Suprapubic skin (tissue), 4 donors: ENCODE data around the gene USP43. TPM values are rescaled to one million over a fixed set of nuclear protein-coding genes. Genes with fewer than 3 reads are reported as not detected.

Source experiments
- DNase-seq, 2 donors: peaks; one replicate each; pipeline ENCODE4 v3.0.0-alpha.2; 2019; ENCODE audit warnings: low spot score in 2 of 2
- H3K27ac ChIP-seq: fragments of 200-600 bp; sonication (generic); one replicate; pipeline ENCODE4 v1.5.1; 2019
- H3K27me3 ChIP-seq: fragments of 200-600 bp; sonication (generic); one replicate; pipeline ENCODE4 v1.5.1; 2019
- H3K36me3 ChIP-seq: fragments of 200-600 bp; sonication (generic); one replicate; pipeline ENCODE4 v1.5.1; 2019
- H3K4me1 ChIP-seq: fragments of 200-600 bp; sonication (generic); one replicate; pipeline ENCODE4 v1.5.1; 2019
- H3K4me3 ChIP-seq: fragments of 200-600 bp; sonication (generic); one replicate; pipeline ENCODE4 v1.5.1; 2019; ENCODE audit warnings: mild to moderate bottlenecking
- H3K9me3 ChIP-seq: fragments of 200-600 bp; sonication (generic); one replicate; pipeline ENCODE4 v1.5.1; 2019
- EP300 ChIP-seq: sonication (generic); formaldehyde crosslinking; IDR thresholded peaks from one replicate; pipeline ENCODE4 v1.6.1; 2017; ENCODE audit warnings: antibody characterized with exemption
- POLR2A ChIP-seq, 2 donors: fragments of 450-650 bp; IDR thresholded peaks; one replicate each; pipeline ENCODE4 v1.6.1; 2017; ENCODE audit warnings: antibody characterized with exemption in 2 of 2, mild to moderate bottlenecking in 2 of 2, moderate library complexity in 2 of 2
- POLR2AphosphoS5 ChIP-seq, 3 donors: sonication (generic); formaldehyde crosslinking; IDR thresholded peaks; one replicate each; pipeline ENCODE4 v1.6.1; 2017; ENCODE audit warnings: antibody characterized with exemption in 3 of 3
- WGBS: methylation state at CpG from one replicate; pipeline ENCODE4 v1.1.5; 2018; 5-methylcytosine and 5-hydroxymethylcytosine counted together
- total RNA-seq, 4 donors: library from RNA; depleted of rRNA; stranded (reverse); fragments of >200 nt; gene quantifications; one replicate each; pipeline ENCODE4 v1.1.0, GENCODE V29; 2016
- TF ChIP-seq, protein P1 (sequence below), 2 donors: fragments of 200-600 bp in 1 of 2; fragments of 450-650 bp in 1 of 2; sonication (generic) in 1 of 2; IDR thresholded peaks; one replicate each; pipeline ENCODE4 v1.5.1; 2016 to 2019; ENCODE audit warnings: antibody characterized with exemption in 2 of 2, mild to moderate bottlenecking in 1 of 2, moderate library complexity in 1 of 2

The USP43 gene
- total RNA-seq, 4 donors from 2014 or later: 3.1 to 7.2 (median 4.2) TPM

GRCh38 chr17:9672266-9672665, 26.9 kb downstream of the USP43 start:
- WGBS: 86% methylated on average over 8 of the region's 8 CpGs
- Histone ChIP-seq H3K9me3 (no peaks in the 10 kb centered on the region), H3K27me3 (no peaks in the 10 kb centered on the region), H3K4me3 (no peak overlapping the region), H3K4me1 (peaks cover 16% of the 10 kb centered on the region), H3K36me3 (no peaks in the 10 kb centered on the region), H3K27ac (no peak overlapping the region)
- no peak for TF ChIP-seq POLR2AphosphoS5 (IDR thresholded peaks at IDR 0.05)
- no peak for TF ChIP-seq EP300
- TF ChIP-seq, protein P1, sequence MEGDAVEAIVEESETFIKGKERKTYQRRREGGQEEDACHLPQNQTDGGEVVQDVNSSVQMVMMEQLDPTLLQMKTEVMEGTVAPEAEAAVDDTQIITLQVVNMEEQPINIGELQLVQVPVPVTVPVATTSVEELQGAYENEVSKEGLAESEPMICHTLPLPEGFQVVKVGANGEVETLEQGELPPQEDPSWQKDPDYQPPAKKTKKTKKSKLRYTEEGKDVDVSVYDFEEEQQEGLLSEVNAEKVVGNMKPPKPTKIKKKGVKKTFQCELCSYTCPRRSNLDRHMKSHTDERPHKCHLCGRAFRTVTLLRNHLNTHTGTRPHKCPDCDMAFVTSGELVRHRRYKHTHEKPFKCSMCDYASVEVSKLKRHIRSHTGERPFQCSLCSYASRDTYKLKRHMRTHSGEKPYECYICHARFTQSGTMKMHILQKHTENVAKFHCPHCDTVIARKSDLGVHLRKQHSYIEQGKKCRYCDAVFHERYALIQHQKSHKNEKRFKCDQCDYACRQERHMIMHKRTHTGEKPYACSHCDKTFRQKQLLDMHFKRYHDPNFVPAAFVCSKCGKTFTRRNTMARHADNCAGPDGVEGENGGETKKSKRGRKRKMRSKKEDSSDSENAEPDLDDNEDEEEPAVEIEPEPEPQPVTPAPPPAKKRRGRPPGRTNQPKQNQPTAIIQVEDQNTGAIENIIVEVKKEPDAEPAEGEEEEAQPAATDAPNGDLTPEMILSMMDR (IDR thresholded peaks at IDR 0.05): no peak
- TF ChIP-seq POLR2A (IDR thresholded peaks at IDR 0.05): no peak
- no peak for DNase-seq

DNA sequence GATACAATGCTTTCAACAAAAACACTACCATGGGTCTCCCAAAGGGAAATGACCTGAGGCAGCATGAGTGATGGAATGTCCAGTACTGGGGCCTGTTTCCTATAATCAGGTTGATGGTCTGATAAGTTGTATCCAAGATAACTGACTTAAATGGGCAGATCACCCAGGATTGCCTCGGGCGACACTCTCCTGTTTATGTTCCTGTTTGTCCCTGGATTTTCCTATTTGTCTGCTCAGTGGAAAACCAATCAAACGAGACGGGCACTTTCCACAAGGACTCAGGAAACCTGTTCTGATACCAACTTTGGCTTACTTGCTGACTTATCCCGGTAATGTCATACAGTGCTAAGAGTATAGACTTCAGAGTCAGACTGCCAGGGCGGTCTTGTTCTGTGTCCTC, 27.4 kb downstream of the USP43 start:
- DNase-seq: peak in 1 of 2 donors; percentile 24
- Histone ChIP-seq H3K9me3 (no peaks in the 10 kb centered on the region), H3K27ac (no peak overlapping the region), H3K4me3 (no peak overlapping the region), H3K27me3 (no peaks in the 10 kb centered on the region), H3K4me1 (peaks cover 16% of the 10 kb centered on the region), H3K36me3 (no peaks in the 10 kb centered on the region)
- TF ChIP-seq POLR2AphosphoS5 (IDR thresholded peaks at IDR 0.05): no peak
- TF ChIP-seq, protein P1 (IDR thresholded peaks at IDR 0.05): no peak
- 83% methylated on average over 6 of the region's 6 CpGs for WGBS

DNA sequence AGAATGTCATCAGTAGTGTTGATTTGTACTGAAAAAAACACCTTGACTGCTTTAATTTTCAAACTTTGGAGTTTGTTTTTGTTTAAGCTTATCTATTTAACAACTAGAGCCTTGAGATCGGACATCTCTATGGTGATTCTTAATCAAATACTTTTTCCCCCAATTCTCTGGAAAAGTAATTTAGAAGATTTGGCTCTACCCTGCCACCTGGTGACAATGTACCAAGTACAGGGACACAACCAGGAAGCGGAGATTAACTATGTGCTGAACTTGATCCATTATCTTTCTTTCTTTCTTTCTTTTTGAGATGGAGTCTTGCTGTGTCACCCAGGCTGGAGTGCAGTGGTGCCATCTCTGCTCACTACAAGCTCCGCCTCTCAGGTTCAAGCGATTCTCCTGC, 30.8 kb downstream of the USP43 start:
- no peak overlapping the region for H3K4me3 ChIP-seq
- no peak for TF ChIP-seq POLR2AphosphoS5 (IDR thresholded peaks at IDR 0.05)
- TF ChIP-seq EP300: no peak
- TF ChIP-seq, protein P1 (IDR thresholded peaks at IDR 0.05): no peak
- no peak for TF ChIP-seq POLR2A (IDR thresholded peaks at IDR 0.05)
- no peaks in the 10 kb centered on the region for H3K4me1 ChIP-seq
- 82% methylated on average over 4 of the region's 4 CpGs for WGBS
- H3K36me3 ChIP-seq: no peaks in the 10 kb centered on the region
- H3K9me3 ChIP-seq: no peaks in the 10 kb centered on the region
- H3K27me3 ChIP-seq: no peaks in the 10 kb centered on the region
- no peak overlapping the region for H3K27ac ChIP-seq
- no peak for DNase-seq

DNA sequence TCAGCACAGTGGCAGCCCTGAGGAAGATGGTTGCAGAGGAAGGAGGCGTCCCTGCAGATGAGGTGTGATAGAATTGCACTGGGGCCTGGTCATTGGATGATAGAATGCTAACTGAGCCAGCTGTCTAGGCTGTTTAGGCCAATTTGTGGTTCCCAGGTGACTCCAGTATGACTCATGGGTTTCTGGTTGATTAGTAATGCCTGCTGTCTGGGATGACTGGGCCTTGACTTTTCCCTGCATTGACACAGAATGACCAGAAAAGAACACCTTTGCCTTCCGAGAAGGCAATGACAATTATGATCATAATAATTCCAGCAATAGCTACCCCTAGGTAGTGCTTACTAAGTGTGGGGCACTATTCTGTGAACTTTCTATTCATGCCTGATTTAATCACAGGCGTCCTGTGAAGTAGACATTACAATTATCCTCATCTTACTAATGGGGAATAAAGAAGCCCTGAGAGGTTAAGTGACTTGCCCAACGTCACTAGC, 31.5 kb downstream of the USP43 start:
- no peak overlapping the region for H3K4me3 ChIP-seq
- TF ChIP-seq, protein P1 (IDR thresholded peaks at IDR 0.05): no peak
- TF ChIP-seq POLR2AphosphoS5 (IDR thresholded peaks at IDR 0.05): no peak
- no peak for TF ChIP-seq POLR2A (IDR thresholded peaks at IDR 0.05)
- TF ChIP-seq EP300: no peak
- no peak for DNase-seq
- H3K36me3 ChIP-seq: no peaks in the 10 kb centered on the region
- no peak overlapping the region for H3K27ac ChIP-seq
- no peaks in the 10 kb centered on the region for H3K27me3 ChIP-seq
- no peaks in the 10 kb centered on the region for H3K9me3 ChIP-seq
- no peaks in the 10 kb centered on the region for H3K4me1 ChIP-seq
- WGBS: 91% methylated on average over 4 of the region's 4 CpGs

DNA sequence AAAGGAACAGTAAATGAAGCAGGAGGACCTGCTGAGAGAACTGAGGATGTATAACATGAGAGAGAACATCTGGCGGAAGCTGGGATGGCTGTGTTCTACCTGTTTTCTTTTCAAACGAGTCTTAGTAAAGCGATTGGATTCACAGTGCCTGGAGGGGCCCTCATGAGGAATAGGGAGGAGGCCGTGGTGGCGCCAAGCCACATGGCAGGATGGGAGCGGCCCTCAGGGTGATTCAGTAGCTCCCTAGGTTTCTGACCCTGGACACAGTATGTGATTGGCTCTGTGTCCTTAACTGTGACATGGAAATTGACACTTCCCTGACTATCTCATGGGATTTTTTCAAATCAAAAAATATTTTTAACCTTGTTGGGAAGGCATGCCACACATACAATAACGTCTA, 32.1 kb downstream of the USP43 start:
- Histone ChIP-seq H3K27ac (no peak overlapping the region), H3K9me3 (no peaks in the 10 kb centered on the region)
- WGBS: 80% methylated on average over 7 of the region's 7 CpGs

More for the DNA sequence above, 32.1 kb downstream of the USP43 start:
- H3K4me1 ChIP-seq: no peaks in the 10 kb centered on the region
- H3K36me3 ChIP-seq: no peaks in the 10 kb centered on the region
- no peak overlapping the region for H3K4me3 ChIP-seq
- TF ChIP-seq POLR2AphosphoS5 (IDR thresholded peaks at IDR 0.05) (no peak), POLR2A (IDR thresholded peaks at IDR 0.05) (no peak), EP300 (no peak)
- TF ChIP-seq, protein P1 (IDR thresholded peaks at IDR 0.05): no peak
- no peak for DNase-seq
- H3K27me3 ChIP-seq: no peaks in the 10 kb centered on the region
